ENCODE data around the gene HPSE. TPM values are rescaled to one million over a fixed set of nuclear protein-coding genes. Genes with fewer than 3 reads are reported as not detected.

Gene HPSE
- total RNA-seq, 1 experiment from 2014 or later: 2.6 TPM

DNA sequence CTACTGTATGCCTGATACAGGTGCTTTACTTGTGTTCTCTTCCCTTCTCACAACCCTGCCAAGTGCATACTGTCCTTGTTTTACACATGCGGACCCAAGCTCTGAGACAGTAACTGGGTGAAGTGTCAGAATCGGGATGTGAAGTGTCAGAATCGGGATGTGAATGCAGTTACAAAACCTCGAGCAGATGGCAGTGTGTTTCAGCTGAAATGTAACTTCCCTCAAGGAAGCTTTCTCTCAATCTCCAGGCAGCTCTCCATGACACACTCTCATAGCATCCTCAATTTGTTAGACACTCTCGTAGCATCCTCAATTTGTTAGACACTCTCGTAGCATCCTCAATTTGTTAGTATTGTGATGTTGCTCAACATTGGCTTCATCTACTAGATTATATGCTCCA is 1.1 kb upstream of the HPSE start:
- CTCF ChIA-PET: no interaction called here
- no peaks in the 10 kb centered on the region for H3K9me3 ChIP-seq (ENCODE audit: control insufficient read depth, insufficient read depth, low read depth, low read length)
- ATAC-seq (no peak), DNase-seq (ENCODE audit: low read depth, low spot score) (no peak)
- no TSS peak for BruUV-seq (replicated peaks)
- no peaks in the 10 kb centered on the region for H3K36me3 ChIP-seq (ENCODE audit: control insufficient read depth, insufficient read depth, low read length)
- H3K27ac ChIP-seq (ENCODE audit: low read length): no peak overlapping the region
- POLR2A ChIA-PET: no interaction called here
- TF ChIP-seq, protein P1, sequence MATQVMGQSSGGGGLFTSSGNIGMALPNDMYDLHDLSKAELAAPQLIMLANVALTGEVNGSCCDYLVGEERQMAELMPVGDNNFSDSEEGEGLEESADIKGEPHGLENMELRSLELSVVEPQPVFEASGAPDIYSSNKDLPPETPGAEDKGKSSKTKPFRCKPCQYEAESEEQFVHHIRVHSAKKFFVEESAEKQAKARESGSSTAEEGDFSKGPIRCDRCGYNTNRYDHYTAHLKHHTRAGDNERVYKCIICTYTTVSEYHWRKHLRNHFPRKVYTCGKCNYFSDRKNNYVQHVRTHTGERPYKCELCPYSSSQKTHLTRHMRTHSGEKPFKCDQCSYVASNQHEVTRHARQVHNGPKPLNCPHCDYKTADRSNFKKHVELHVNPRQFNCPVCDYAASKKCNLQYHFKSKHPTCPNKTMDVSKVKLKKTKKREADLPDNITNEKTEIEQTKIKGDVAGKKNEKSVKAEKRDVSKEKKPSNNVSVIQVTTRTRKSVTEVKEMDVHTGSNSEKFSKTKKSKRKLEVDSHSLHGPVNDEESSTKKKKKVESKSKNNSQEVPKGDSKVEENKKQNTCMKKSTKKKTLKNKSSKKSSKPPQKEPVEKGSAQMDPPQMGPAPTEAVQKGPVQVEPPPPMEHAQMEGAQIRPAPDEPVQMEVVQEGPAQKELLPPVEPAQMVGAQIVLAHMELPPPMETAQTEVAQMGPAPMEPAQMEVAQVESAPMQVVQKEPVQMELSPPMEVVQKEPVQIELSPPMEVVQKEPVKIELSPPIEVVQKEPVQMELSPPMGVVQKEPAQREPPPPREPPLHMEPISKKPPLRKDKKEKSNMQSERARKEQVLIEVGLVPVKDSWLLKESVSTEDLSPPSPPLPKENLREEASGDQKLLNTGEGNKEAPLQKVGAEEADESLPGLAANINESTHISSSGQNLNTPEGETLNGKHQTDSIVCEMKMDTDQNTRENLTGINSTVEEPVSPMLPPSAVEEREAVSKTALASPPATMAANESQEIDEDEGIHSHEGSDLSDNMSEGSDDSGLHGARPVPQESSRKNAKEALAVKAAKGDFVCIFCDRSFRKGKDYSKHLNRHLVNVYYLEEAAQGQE (IDR thresholded peaks at IDR 0.05; ENCODE audit: insufficient read depth in 1 of 2, low read depth in 2 of 2, low read length in 1 of 2): no peak
- TF ChIP-seq SIN3A (IDR thresholded peaks at IDR 0.05; ENCODE audit: borderline replicate concordance, insufficient read depth, low read depth, low read length) (no peak), POLR2AphosphoS5 (IDR thresholded peaks at IDR 0.05; ENCODE audit: low read depth, low read length) (no peak), TCF7L2 (IDR thresholded peaks at IDR 0.05; ENCODE audit: low read depth, low read length) (no peak)
- TF ChIP-seq, protein P2, sequence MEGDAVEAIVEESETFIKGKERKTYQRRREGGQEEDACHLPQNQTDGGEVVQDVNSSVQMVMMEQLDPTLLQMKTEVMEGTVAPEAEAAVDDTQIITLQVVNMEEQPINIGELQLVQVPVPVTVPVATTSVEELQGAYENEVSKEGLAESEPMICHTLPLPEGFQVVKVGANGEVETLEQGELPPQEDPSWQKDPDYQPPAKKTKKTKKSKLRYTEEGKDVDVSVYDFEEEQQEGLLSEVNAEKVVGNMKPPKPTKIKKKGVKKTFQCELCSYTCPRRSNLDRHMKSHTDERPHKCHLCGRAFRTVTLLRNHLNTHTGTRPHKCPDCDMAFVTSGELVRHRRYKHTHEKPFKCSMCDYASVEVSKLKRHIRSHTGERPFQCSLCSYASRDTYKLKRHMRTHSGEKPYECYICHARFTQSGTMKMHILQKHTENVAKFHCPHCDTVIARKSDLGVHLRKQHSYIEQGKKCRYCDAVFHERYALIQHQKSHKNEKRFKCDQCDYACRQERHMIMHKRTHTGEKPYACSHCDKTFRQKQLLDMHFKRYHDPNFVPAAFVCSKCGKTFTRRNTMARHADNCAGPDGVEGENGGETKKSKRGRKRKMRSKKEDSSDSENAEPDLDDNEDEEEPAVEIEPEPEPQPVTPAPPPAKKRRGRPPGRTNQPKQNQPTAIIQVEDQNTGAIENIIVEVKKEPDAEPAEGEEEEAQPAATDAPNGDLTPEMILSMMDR (IDR thresholded peaks at IDR 0.05): no peak
- no peaks in the 10 kb centered on the region for H3K27me3 ChIP-seq (ENCODE audit: control insufficient read depth, insufficient read depth, low read length)
- in situ Hi-C loops (cut with HindIII; ENCODE audit: low pct_unique_long_range_greater_than_20kb, low sequenced_read_pairs) (no loop called here), intact Hi-C loops (cut with micrococcal nuclease; ENCODE audit: unreplicated experiment) (no loop called here)
- H3K4me3 ChIP-seq (ENCODE audit: low read depth in 2 of 2, low read length in 2 of 2): peak overlapping the region; percentile 53; a peak in 3 of 4 replicates
- H3K4me1 ChIP-seq (ENCODE audit: control insufficient read depth, insufficient read depth, low read length): peaks cover 3% of the 10 kb centered on the region; the same call in 1 of the 2 replicates

DNA sequence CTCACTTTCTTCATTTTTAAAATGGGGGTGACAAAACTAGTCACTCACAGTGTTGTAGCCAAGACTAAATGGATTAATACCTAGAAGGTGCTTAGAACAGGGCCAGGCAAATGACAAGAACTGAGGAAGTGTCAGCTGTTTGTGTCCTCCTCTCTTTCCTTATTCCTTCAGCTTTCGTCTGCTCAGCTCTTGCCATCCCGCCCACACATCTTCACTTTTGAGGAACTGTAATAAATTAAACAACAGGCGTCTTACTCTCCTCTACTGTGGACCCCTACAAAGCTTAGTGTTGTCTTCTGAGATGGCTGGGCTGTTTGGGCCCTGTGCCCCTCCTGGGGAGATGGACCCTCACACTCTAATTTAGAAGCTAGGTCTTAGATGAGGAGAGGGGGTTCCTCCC is 2.7 kb downstream of the HPSE start:
- no peak overlapping the region for H3K27ac ChIP-seq (ENCODE audit: low read length)
- CTCF ChIA-PET: no interaction called here
- H3K36me3 ChIP-seq (ENCODE audit: control insufficient read depth, insufficient read depth, low read length): no peaks in the 10 kb centered on the region
- ATAC-seq: no peak
- intact Hi-C loops (cut with micrococcal nuclease; ENCODE audit: unreplicated experiment): no loop called here
- POLR2A ChIA-PET: interaction anchor here (0.6 kb wide), 1 partner anchor 77 kb away, joined by 3 read pairs; no protein-coding TSS in a partner anchor
- no peak overlapping the region for H3K4me3 ChIP-seq (ENCODE audit: low read depth in 2 of 2, low read length in 2 of 2)
- no TSS peak for BruUV-seq (replicated peaks)
- peaks cover 3% of the 10 kb centered on the region; the same call in 1 of the 2 replicates for H3K4me1 ChIP-seq (ENCODE audit: control insufficient read depth, insufficient read depth, low read length)
- TF ChIP-seq TCF7L2 (IDR thresholded peaks at IDR 0.05; ENCODE audit: low read depth, low read length) (no peak), SIN3A (IDR thresholded peaks at IDR 0.05; ENCODE audit: borderline replicate concordance, insufficient read depth, low read depth, low read length) (no peak), POLR2AphosphoS5 (IDR thresholded peaks at IDR 0.05; ENCODE audit: low read depth, low read length) (no peak)
- TF ChIP-seq, protein P2 (IDR thresholded peaks at IDR 0.05): no peak
- TF ChIP-seq, protein P1 (IDR thresholded peaks at IDR 0.05; ENCODE audit: insufficient read depth in 1 of 2, low read depth in 2 of 2, low read length in 1 of 2): no peak
- no peaks in the 10 kb centered on the region for H3K27me3 ChIP-seq (ENCODE audit: control insufficient read depth, insufficient read depth, low read length)
- in situ Hi-C loops (cut with HindIII; ENCODE audit: low pct_unique_long_range_greater_than_20kb, low sequenced_read_pairs): no loop called here
- DNase-seq (ENCODE audit: low read depth, low spot score): no peak
- H3K9me3 ChIP-seq (ENCODE audit: control insufficient read depth, insufficient read depth, low read depth, low read length): no peaks in the 10 kb centered on the region

Data from Panc1 (cell line).